ENCODE measurements around the gene GJD3.

The GJD3 gene

GRCh38 chr17:40314584-40314956, 50.0 kb downstream of the GJD3 start:
- no peak for TF ChIP-seq ZNF274 (IDR thresholded peaks at IDR 0.05; ENCODE audit: low read depth, low read length)
- H3K4me3 ChIP-seq (ENCODE audit: low read length): no peak overlapping the region

- no peak overlapping the region for H3K4me3 ChIP-seq (ENCODE audit: low read length)
- no peak for TF ChIP-seq ZNF274 (IDR thresholded peaks at IDR 0.05; ENCODE audit: low read depth, low read length)
These were observed 50.6 kb downstream of the GJD3 start for GRCh38 chr17:40313668-40314583.
